Measurements from ENCODE around the gene SRC.

DNA sequence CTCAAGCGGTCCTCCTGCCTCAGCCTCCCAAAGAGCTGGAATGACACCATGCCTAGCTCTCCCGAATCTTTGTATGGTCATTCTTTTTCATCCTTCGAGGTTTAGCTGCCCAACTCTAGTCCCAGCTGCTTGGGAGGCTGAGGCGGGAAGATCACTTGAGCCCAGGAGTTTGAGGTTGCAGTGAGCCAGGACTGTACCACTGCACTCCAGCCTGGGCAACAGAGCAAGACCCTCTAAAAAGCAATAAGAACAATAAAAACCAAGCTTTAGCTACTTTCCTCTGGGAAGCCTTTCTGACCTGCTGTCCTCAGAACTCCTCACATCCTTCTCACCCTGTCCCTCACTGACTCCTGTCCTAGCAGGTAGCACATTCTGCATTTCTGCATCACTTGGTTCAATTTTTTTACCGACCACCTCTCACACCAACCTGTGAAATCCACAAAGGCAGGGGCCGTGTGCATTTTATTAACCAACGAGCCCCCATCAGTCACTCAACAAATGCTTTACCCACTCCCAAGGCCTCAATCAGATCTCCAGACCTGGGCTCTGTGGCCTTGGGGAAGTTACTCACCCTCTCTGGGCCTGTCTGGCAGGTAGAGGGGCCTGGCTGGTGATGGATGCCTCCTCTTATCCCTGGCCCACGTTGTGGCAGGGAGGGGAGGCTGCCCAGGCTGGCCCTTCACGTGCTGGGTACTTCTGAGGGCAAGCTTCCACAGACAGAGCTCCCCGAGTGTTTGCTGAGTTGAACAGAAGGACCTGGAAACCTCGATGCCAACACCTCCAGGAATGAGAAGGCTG lies 14.7 kb upstream of the SRC start:
- TF ChIP-seq, protein P1, sequence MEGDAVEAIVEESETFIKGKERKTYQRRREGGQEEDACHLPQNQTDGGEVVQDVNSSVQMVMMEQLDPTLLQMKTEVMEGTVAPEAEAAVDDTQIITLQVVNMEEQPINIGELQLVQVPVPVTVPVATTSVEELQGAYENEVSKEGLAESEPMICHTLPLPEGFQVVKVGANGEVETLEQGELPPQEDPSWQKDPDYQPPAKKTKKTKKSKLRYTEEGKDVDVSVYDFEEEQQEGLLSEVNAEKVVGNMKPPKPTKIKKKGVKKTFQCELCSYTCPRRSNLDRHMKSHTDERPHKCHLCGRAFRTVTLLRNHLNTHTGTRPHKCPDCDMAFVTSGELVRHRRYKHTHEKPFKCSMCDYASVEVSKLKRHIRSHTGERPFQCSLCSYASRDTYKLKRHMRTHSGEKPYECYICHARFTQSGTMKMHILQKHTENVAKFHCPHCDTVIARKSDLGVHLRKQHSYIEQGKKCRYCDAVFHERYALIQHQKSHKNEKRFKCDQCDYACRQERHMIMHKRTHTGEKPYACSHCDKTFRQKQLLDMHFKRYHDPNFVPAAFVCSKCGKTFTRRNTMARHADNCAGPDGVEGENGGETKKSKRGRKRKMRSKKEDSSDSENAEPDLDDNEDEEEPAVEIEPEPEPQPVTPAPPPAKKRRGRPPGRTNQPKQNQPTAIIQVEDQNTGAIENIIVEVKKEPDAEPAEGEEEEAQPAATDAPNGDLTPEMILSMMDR (conservative IDR thresholded peaks at IDR 0.05; ENCODE audit: low read depth, low read length), result no peak
- TF ChIP-seq EZH2 (IDR thresholded peaks at IDR 0.05; ENCODE audit: low read length, unreplicated experiment) (no peak), EZH2phosphoT487 (IDR thresholded peaks at IDR 0.05; ENCODE audit: borderline replicate concordance, low read length) (no peak)

Data from PC-3 (cell line).